KMS-11 (cell line): ENCODE measurements around the gene SH3BP4.

Source experiments
- H2AFZ ChIP-seq: fragments of 200-600 bp; sonication (generic); 2 replicates; pipeline ENCODE4 v1.6.1; 2016; ENCODE audit warnings: antibody characterized with exemption, mixed run types, low read depth
- H3K27ac ChIP-seq: fragments of 200-600 bp; sonication (generic); 2 replicates; pipeline ENCODE4 v1.6.1; 2016; ENCODE audit warnings: mild to moderate bottlenecking, mixed run types
- H3K27me3 ChIP-seq: fragments of 200-600 bp; sonication (generic); 2 replicates; pipeline ENCODE4 v1.6.1; 2017; ENCODE audit warnings: mild to moderate bottlenecking, low read depth, mixed run types, moderate library complexity; ENCODE audit not compliant: insufficient read depth
- H3K36me3 ChIP-seq: fragments of 200-600 bp; sonication (generic); 2 replicates; pipeline ENCODE4 v1.6.1; 2017; ENCODE audit warnings: mild to moderate bottlenecking, mixed run types; ENCODE audit not compliant: insufficient read depth
- H3K4me1 ChIP-seq: fragments of 200-600 bp; sonication (generic); 2 replicates; pipeline ENCODE4 v1.6.1; 2016; ENCODE audit warnings: mild to moderate bottlenecking, low read depth, mixed run types; ENCODE audit not compliant: poor library complexity, severe bottlenecking
- H3K4me2 ChIP-seq: fragments of 200-600 bp; sonication (generic); 2 replicates; pipeline ENCODE4 v1.7.0; 2016; ENCODE audit warnings: mild to moderate bottlenecking, mixed run types
- H3K4me3 ChIP-seq: fragments of 200-600 bp; sonication (generic); IDR thresholded peaks from 2 replicates; pipeline ENCODE4 v1.6.1; 2017; ENCODE audit warnings: low read depth, low read length, mixed read lengths; ENCODE audit not compliant: insufficient read depth
- H3K79me2 ChIP-seq: fragments of 200-600 bp; sonication (generic); 2 replicates; pipeline ENCODE4 v1.6.1; 2016; ENCODE audit warnings: low read depth, mixed run types; ENCODE audit not compliant: insufficient read depth
- H3K9ac ChIP-seq: fragments of 200-600 bp; sonication (generic); 2 replicates; pipeline ENCODE4 v1.6.1; 2016; ENCODE audit warnings: mild to moderate bottlenecking, mixed run types
- H4K20me1 ChIP-seq: fragments of 200-600 bp; sonication (generic); 2 replicates; pipeline ENCODE4 v1.6.1; 2016; ENCODE audit warnings: mild to moderate bottlenecking, mixed run types; ENCODE audit not compliant: insufficient read depth
- TF ChIP-seq, protein P1 (sequence below): fragments of 200-600 bp; sonication (generic); conservative IDR thresholded peaks from 2 replicates; pipeline ENCODE4 v1.6.1; 2017; ENCODE audit warnings: low read depth, mild to moderate bottlenecking, antibody characterized with exemption, low read length, moderate library complexity, mixed read lengths

Gene SH3BP4

DNA sequence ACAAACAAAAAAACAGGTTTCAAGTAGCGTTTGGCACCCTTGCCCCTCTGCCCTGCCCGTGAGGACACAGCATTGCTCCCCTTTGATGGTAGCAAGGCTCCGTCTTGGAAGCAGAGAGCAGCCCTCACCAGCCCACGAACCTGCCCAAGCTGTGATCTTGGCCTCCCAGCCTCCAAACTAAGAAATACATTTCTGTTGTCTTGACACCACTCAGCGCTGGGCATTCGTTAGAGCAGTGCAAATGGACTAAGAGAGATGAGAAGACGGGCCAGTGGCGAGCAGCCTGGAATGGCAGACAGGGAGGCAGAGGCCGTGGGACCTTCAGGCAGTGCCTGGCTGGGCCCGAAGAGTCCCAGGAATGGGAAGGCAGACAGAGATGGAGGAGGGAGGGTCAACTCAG is 109.8 kb downstream of the SH3BP4 start:
- Histone ChIP-seq H3K27me3 (no peaks in the 10 kb centered on the region), H3K79me2 (no peaks in the 10 kb centered on the region), H3K27ac (no peak overlapping the region), H3K36me3 (no peaks in the 10 kb centered on the region), H3K4me3 (no peak overlapping the region), H4K20me1 (no peaks in the 10 kb centered on the region), H3K9ac (no peak overlapping the region), H3K4me2 (no peak overlapping the region), H3K4me1 (no peaks in the 10 kb centered on the region), H2AFZ (no peak overlapping the region)
- TF ChIP-seq, protein P1, sequence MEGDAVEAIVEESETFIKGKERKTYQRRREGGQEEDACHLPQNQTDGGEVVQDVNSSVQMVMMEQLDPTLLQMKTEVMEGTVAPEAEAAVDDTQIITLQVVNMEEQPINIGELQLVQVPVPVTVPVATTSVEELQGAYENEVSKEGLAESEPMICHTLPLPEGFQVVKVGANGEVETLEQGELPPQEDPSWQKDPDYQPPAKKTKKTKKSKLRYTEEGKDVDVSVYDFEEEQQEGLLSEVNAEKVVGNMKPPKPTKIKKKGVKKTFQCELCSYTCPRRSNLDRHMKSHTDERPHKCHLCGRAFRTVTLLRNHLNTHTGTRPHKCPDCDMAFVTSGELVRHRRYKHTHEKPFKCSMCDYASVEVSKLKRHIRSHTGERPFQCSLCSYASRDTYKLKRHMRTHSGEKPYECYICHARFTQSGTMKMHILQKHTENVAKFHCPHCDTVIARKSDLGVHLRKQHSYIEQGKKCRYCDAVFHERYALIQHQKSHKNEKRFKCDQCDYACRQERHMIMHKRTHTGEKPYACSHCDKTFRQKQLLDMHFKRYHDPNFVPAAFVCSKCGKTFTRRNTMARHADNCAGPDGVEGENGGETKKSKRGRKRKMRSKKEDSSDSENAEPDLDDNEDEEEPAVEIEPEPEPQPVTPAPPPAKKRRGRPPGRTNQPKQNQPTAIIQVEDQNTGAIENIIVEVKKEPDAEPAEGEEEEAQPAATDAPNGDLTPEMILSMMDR: no peak

DNA sequence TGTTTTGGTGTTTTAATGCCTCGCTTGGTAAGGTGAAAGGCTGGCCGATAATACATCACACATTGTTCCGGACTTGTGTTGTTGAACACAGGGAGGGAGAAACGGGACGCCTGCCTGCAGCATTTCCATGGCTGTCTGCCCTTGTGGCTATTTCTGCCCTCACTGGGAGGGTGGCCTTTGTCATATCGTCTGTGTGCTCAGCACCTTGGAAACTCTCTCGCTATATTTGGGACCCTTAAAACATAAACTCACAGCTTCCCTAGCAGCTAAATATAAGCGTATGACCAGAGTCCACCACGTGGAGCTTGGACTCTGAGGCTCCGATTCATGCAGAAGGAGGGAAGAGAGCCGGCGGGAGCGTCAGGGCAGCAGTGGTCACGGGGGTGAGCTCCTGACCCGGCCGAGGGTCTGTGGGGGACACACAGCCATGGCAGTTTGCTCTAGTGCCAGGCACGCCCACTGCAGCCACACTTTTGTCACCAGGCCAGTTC is 111.7 kb downstream of the SH3BP4 start:
- Histone ChIP-seq H3K9ac (no peak overlapping the region), H3K36me3 (no peaks in the 10 kb centered on the region), H2AFZ (no peak overlapping the region), H3K4me1 (no peaks in the 10 kb centered on the region), H4K20me1 (no peaks in the 10 kb centered on the region), H3K4me3 (no peak overlapping the region), H3K27ac (no peak overlapping the region), H3K4me2 (no peak overlapping the region), H3K79me2 (no peaks in the 10 kb centered on the region), H3K27me3 (no peaks in the 10 kb centered on the region)
- TF ChIP-seq, protein P1: no peak

DNA sequence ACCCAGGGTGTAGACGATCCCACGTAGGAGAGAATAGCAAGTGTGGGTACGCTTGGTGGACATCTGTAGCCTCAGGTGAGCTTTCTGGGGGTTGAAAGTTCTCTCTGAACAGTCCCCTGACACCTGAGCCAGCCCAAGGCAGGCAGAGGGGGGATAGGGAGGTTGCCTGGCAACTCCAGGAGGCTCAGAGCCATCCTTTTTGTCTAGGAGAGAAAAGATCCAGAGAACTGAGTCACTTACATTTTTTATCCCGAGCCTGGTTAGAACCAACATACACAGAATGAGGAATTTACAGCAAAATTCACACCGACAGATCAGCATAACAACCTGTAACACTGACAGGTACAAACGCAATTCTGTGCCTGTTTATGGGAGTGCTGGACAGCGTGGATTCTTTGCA is 113.2 kb downstream of the SH3BP4 start:
- H3K4me1 ChIP-seq: no peaks in the 10 kb centered on the region
- H3K4me2 ChIP-seq: no peak overlapping the region
- H3K36me3 ChIP-seq: no peaks in the 10 kb centered on the region
- no peak overlapping the region for H3K27ac ChIP-seq
- H3K4me3 ChIP-seq: no peak overlapping the region
- H2AFZ ChIP-seq: no peak overlapping the region
- H3K9ac ChIP-seq: no peak overlapping the region
- no peaks in the 10 kb centered on the region for H3K27me3 ChIP-seq
- H3K79me2 ChIP-seq: no peaks in the 10 kb centered on the region
- TF ChIP-seq, protein P1: no peak
- no peaks in the 10 kb centered on the region for H4K20me1 ChIP-seq

DNA sequence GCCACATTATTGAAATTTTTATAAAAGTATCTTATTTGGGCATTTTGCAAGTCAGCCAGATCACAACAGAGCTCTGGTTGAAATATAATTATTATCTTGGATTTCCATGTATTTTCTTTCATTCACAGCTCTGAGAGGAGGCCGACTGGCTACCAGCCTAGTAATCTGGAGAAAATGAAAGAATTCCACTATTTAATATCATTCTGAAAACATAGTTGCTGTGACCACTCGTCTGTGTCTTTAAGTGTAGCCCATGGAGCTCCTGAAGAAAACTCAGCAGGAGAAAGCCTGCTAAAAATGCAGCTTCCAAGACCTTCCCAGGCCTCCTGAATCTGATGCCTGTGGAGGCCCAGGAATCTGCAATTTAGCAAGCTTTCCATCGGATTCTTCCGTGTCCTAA is 114.7 kb downstream of the SH3BP4 start:
- H3K4me2 ChIP-seq: no peak overlapping the region
- TF ChIP-seq, protein P1: no peak
- no peaks in the 10 kb centered on the region for H3K79me2 ChIP-seq
- no peak overlapping the region for H2AFZ ChIP-seq
- H3K4me1 ChIP-seq: no peaks in the 10 kb centered on the region
- H3K4me3 ChIP-seq: no peak overlapping the region
- no peaks in the 10 kb centered on the region for H3K27me3 ChIP-seq
- H3K36me3 ChIP-seq: no peaks in the 10 kb centered on the region
- H4K20me1 ChIP-seq: no peaks in the 10 kb centered on the region
- no peak overlapping the region for H3K27ac ChIP-seq
- H3K9ac ChIP-seq: no peak overlapping the region
